Stromal cell of bone marrow (primary cell): ENCODE data around the gene ERMARD.
"Not testable (repeated sequence)": the region's sequence is repeated elsewhere in the genome, so short reads cannot be mapped to it uniquely, and the experiment has no call there.

Experiments used
- DNase-seq: peaks from one replicate; pipeline ENCODE4 v3.0.0-alpha.2; 2012; ENCODE audit warnings: low read depth

Gene ERMARD

GRCh38 chr6:169738204-169738975 is 13.0 kb upstream of the ERMARD start:
- DNase-seq, result no peak

GRCh38 chr6:169738976-169739529 is 12.4 kb upstream of the ERMARD start:
- DNase-seq, result no peak

- DNase-seq, result no peak
Measured at GRCh38 chr6:169741344-169741743, 10.1 kb upstream of the ERMARD start.

- no peak for DNase-seq
Measured at GRCh38 chr6:169745405-169745804, 6.0 kb upstream of the ERMARD start.

- no peak for DNase-seq
Measured at GRCh38 chr6:169746556-169746955, 4.9 kb upstream of the ERMARD start.

- DNase-seq, result no peak
Measured at GRCh38 chr6:169752074-169752623, 727 bp downstream of the ERMARD start.

- DNase-seq, result no peak
Measured at GRCh38 chr6:169755162-169755561, 3.7 kb downstream of the ERMARD start.

- DNase-seq, result no peak
Measured at GRCh38 chr6:169763308-169763707, 11.9 kb downstream of the ERMARD start.

- no peak for DNase-seq
Measured at GRCh38 chr6:169763881-169764280, 12.5 kb downstream of the ERMARD start.

GRCh38 chr6:169765789-169766188 is 14.4 kb downstream of the ERMARD start:
- DNase-seq, result not testable (repeated sequence)

- no peak for DNase-seq
Measured at GRCh38 chr6:169766232-169766631, 14.8 kb downstream of the ERMARD start.

GRCh38 chr6:169766921-169767736 is 15.7 kb downstream of the ERMARD start:
- DNase-seq, result no peak

GRCh38 chr6:169774347-169774746 is 22.9 kb downstream of the ERMARD start:
- no peak for DNase-seq

GRCh38 chr6:169775321-169775720 is 23.9 kb downstream of the ERMARD start:
- no peak for DNase-seq

- no peak for DNase-seq
Measured at GRCh38 chr6:169776379-169776778, 25.0 kb downstream of the ERMARD start.

GRCh38 chr6:169777896-169778295 is 26.5 kb downstream of the ERMARD start:
- no peak for DNase-seq

GRCh38 chr6:169778646-169779045 is 27.2 kb downstream of the ERMARD start:
- no peak for DNase-seq

GRCh38 chr6:169779092-169779815 is 27.8 kb downstream of the ERMARD start:
- DNase-seq, result no peak

- DNase-seq, result no peak
Measured at GRCh38 chr6:169779896-169780295, 28.5 kb downstream of the ERMARD start.

- no peak for DNase-seq
Measured at GRCh38 chr6:169780571-169781091, 29.2 kb downstream of the ERMARD start.

- no peak for DNase-seq
Measured at GRCh38 chr6:169782966-169783365, 31.5 kb downstream of the ERMARD start.

GRCh38 chr6:169783401-169783800 is 32.0 kb downstream of the ERMARD start:
- no peak for DNase-seq
